Urinary bladder (tissue), 4 donors: ENCODE measurements around the gene CAMK1D. TPM values are rescaled to one million over a fixed set of nuclear protein-coding genes. Genes with fewer than 3 reads are reported as not detected.

Experiments used
- DNase-seq: peaks from one replicate; pipeline ENCODE4 v3.0.0-alpha.2; 2015; ENCODE audit errors: extremely low spot score
- H3K27ac ChIP-seq: one replicate; pipeline ENCODE4 v1.5.1; 2013; ENCODE audit warnings: low read depth, mild to moderate bottlenecking, moderate library complexity
- H3K36me3 ChIP-seq: one replicate; pipeline ENCODE4 v1.6.1; 2013; ENCODE audit warnings: mild to moderate bottlenecking, moderate library complexity; ENCODE audit not compliant: insufficient read depth
- H3K4me1 ChIP-seq: one replicate; pipeline ENCODE4 v1.6.1; 2013; ENCODE audit warnings: mild to moderate bottlenecking, moderate library complexity; ENCODE audit not compliant: insufficient read depth
- H3K4me3 ChIP-seq: one replicate; pipeline ENCODE4 v1.5.1; 2013; ENCODE audit warnings: low read depth, low read length
- WGBS: extraction: QIAGEN DNeasy Blood & Tissue Kit; methylation state at CpG from one replicate; pipeline ENCODE4 v1.1.7; 2013; 5-methylcytosine and 5-hydroxymethylcytosine counted together
- polyA plus RNA-seq: library from polyadenylated mRNA; stranded (reverse); fragments of 200-250 nt; gene quantifications from one replicate; pipeline ENCODE4 v1.2.3, GENCODE V29; 2013
- total RNA-seq: library from RNA; depleted of rRNA; stranded (reverse); fragments of >200 nt; gene quantifications from one replicate; pipeline ENCODE4 v1.2.3, GENCODE V29; 2014
- donor health status: healthy with polysubstance abuse.
- donor health status: healthy.

CAMK1D gene
- total and polyA plus RNA-seq, 2 donors, result 5.6 to 7.6 TPM

DNA sequence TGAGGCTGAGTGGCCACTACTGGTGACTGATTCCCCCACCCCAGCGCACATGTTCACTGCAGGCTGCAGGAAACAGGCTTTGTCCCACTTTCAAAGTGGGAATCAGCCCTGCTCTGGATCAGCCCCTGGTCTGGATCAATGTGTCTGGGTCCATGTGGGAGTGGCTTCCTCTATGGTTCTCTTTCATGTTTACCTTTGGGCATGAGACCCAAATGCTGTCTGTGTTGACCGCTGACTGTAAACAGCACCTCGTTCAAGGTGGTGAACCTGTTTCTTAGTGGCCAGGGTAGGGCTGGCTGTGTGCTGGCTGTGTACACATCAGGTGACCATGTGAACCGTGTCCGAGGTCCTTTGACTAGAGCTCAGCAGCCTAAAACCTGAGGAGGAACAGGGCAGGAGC lies 121.8 kb downstream of the CAMK1D start:
- Histone ChIP-seq H3K27ac (no peak overlapping the region), H3K4me1 (no peaks in the 10 kb centered on the region), H3K4me3 (no peak overlapping the region), H3K36me3 (no peaks in the 10 kb centered on the region)
- WGBS, result 72% methylated on average over 5 of the region's 5 CpGs
- no peak for DNase-seq

GRCh38 chr10:12473491-12473890 lies 124.1 kb downstream of the CAMK1D start:
- no peak for DNase-seq
- H3K4me1 ChIP-seq, result no peaks in the 10 kb centered on the region
- no peaks in the 10 kb centered on the region for H3K36me3 ChIP-seq
- H3K27ac ChIP-seq, result no peak overlapping the region
- 89% methylated on average over 6 of the region's 6 CpGs for WGBS
- no peak overlapping the region for H3K4me3 ChIP-seq

DNA sequence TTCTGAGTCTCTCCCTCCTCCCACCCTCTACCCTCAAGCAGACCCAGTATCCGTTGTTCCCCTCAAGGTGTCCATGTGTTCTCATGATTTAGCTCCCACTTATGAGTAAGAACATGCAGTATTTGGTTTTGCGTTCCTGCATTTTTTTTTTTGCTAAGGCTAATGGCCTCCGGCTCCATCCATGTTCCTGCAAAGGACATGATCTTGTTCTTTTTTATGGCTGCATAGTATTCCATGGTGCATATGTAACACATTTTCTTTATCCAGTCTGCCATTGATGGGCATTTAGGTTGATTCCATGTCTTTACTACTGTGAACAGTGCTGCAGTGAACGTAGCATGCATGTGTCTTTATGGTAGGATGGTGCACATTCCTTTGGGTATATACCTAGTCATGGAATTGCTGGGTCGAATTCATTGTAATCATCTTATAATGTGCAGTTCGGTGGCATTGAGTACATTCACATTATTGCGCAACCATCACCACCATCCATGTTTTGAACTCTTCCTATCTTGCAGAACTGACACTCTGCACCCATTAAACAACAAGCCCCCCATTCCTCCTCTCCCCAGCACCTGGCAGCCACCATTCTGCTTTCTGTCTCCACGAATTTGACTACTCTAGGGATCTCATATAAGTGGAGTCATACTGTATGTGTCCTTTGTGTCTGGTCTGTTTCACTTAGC lies 125.5 kb downstream of the CAMK1D start:
- no peak overlapping the region for H3K4me3 ChIP-seq
- H3K36me3 ChIP-seq, result no peaks in the 10 kb centered on the region
- 92% methylated on average over 8 of the region's 8 CpGs for WGBS
- no peaks in the 10 kb centered on the region for H3K4me1 ChIP-seq
- DNase-seq, result no peak
- H3K27ac ChIP-seq, result no peak overlapping the region

- Histone ChIP-seq H3K36me3 (no peaks in the 10 kb centered on the region), H3K4me3 (no peak overlapping the region), H3K27ac (no peak overlapping the region), H3K4me1 (no peaks in the 10 kb centered on the region)
- DNase-seq, result no peak
- 87% methylated on average over 4 of the region's 4 CpGs for WGBS
Measured at GRCh38 chr10:12476656-12477055, 127.3 kb downstream of the CAMK1D start.

- Histone ChIP-seq H3K4me3 (no peak overlapping the region), H3K4me1 (no peaks in the 10 kb centered on the region), H3K36me3 (no peaks in the 10 kb centered on the region), H3K27ac (no peak overlapping the region)
- 93% methylated on average over 12 of the region's 12 CpGs for WGBS
- DNase-seq, result no peak
Measured at GRCh38 chr10:12479437-12479844, 130.1 kb downstream of the CAMK1D start.

DNA sequence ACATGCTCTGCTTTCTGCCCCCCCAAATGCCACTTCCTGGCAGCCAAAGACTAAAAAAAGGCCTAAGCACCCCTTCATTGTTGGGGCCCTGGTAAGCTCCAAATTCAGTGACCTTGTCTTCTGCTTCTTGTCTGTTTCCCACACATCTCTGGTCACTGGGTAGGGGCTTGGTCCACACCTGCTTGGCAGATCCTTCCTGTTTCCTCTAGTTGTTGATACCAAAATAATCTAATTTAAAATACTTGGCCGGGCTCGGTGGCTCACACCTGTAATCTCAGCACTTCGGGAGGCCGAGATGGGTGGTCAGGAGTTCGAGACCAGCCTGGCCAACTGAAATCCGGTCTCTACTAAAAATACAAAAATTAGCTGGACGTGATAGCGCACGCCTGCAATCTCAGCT lies 130.6 kb downstream of the CAMK1D start:
- H3K27ac ChIP-seq, result no peak overlapping the region
- no peaks in the 10 kb centered on the region for H3K36me3 ChIP-seq
- no peak overlapping the region for H3K4me3 ChIP-seq
- no peaks in the 10 kb centered on the region for H3K4me1 ChIP-seq
- no peak for DNase-seq
- WGBS, result 79% methylated on average over 9 of the region's 9 CpGs

DNA sequence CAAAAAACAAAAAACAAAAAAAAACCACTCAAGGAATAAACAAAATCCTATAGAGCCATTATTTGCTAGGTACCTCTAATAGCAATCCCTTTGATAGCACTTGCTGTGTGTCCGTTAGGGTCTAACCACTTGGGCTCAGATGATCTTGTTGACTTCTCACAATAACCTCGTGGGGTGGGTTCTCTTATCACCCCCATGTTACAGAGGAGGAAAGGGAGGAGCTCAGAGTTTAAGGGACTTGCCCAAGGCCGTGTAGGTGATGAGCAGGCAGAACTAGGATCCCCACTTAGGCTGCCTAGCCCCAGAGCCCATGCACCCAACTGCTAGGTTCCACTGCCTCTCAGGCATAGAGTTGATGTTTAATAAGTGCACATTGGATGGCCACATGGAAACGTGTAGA lies 131.1 kb downstream of the CAMK1D start:
- Histone ChIP-seq H3K36me3 (no peaks in the 10 kb centered on the region), H3K27ac (no peak overlapping the region), H3K4me3 (no peak overlapping the region), H3K4me1 (no peaks in the 10 kb centered on the region)
- 75% methylated on average over 4 of the region's 4 CpGs for WGBS
- no peak for DNase-seq

DNA sequence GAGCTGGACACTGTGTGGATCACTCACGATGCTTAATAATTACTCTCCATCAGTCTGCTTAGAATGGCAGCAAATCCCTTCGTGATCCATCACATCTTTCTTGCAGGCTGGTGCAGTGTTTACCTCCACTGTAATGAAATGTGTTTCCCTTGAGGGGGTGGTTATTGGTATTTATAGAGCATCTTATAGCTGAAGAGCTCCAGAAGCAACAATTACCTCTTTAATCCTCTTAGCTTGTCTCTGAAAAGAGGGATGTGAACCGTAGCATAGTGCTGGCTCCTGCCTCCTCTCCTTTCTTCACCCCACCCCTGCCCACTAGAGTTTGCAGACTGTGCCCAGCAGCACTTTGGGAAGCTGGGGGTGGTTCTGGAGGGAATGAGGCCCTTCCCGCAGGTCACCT lies 132.6 kb downstream of the CAMK1D start:
- WGBS, result 84% methylated on average over 4 of the region's 4 CpGs
- no peak overlapping the region for H3K4me3 ChIP-seq
- no peaks in the 10 kb centered on the region for H3K4me1 ChIP-seq
- DNase-seq, result no peak
- H3K27ac ChIP-seq, result no peak overlapping the region
- H3K36me3 ChIP-seq, result no peaks in the 10 kb centered on the region

- Histone ChIP-seq H3K4me1 (no peaks in the 10 kb centered on the region), H3K4me3 (no peak overlapping the region), H3K27ac (no peak overlapping the region), H3K36me3 (no peaks in the 10 kb centered on the region)
- 65% methylated on average over 12 of the region's 12 CpGs for WGBS
- no peak for DNase-seq
Measured at GRCh38 chr10:12482587-12482986, 133.2 kb downstream of the CAMK1D start.

GRCh38 chr10:12484002-12484918 lies 134.9 kb downstream of the CAMK1D start:
- Histone ChIP-seq H3K4me3 (no peak overlapping the region), H3K36me3 (no peaks in the 10 kb centered on the region), H3K4me1 (no peaks in the 10 kb centered on the region), H3K27ac (no peak overlapping the region)
- WGBS, result 75% methylated on average over 24 of the region's 24 CpGs
- DNase-seq, result no peak

DNA sequence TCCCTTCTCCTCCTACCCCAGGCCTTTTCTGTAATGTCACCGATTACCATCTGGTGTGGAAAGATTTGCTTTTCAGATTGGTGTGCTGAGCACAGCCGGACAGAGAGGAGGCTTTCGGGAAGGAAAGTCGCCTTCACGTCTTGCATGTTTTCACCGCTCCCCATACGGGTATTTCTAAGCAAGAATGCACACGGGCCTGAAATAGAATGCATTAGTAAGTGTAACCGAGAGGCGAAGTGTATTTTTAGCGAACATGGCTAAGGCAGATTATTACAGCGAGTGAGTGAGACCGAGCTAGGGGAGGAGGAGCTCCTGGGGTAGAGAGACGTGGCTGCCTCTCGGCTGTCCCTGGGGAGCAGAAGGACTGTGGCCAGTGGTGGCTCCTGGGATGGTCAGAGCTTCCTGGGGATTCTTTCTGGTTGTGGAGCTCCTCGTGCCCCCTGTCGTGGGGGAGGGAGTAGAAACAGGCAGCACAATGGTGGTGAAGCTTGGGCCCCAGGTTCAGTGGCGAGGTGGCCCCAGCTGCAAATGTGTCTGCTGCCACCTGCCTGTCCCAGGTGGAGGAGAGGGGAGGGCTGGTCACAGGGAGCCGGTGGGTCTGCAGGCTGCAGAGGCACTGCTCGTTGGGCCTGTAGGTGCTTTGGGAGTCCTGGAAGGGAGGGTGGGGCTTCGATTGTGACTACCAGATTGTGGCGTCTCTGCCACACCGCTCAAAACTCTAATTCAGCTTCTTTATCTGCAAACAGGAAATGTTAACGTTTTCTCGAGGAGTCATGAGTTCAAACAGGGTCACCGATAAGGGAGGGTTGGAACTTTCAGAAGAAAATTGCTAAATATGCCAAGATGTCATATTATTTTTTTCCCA lies 135.8 kb downstream of the CAMK1D start:
- Histone ChIP-seq H3K4me1 (no peaks in the 10 kb centered on the region), H3K4me3 (no peak overlapping the region), H3K36me3 (no peaks in the 10 kb centered on the region), H3K27ac (no peak overlapping the region)
- DNase-seq, result no peak
- 61% methylated on average over 26 of the region's 26 CpGs for WGBS

GRCh38 chr10:12487366-12487765 lies 138.0 kb downstream of the CAMK1D start:
- H3K4me1 ChIP-seq, result no peaks in the 10 kb centered on the region
- H3K27ac ChIP-seq, result no peak overlapping the region
- no peak for DNase-seq
- no peaks in the 10 kb centered on the region for H3K36me3 ChIP-seq
- 75% methylated on average over 2 of the region's 2 CpGs for WGBS
- H3K4me3 ChIP-seq, result no peak overlapping the region

- Histone ChIP-seq H3K27ac (no peak overlapping the region), H3K4me1 (no peaks in the 10 kb centered on the region), H3K36me3 (no peaks in the 10 kb centered on the region), H3K4me3 (no peak overlapping the region)
- 95% methylated on average over 16 of the region's 16 CpGs for WGBS
- DNase-seq, result no peak
Measured at GRCh38 chr10:12488626-12489025, 139.3 kb downstream of the CAMK1D start.
